Measurements from ENCODE around the gene SERPINB8.

GRCh38 chr18:63964908-63965307 lies 5.0 kb upstream of the SERPINB8 start:
- no peak for TF ChIP-seq CTCF (IDR thresholded peaks at IDR 0.05; ENCODE audit: poor library complexity)
- TF ChIP-seq EZH2 (IDR thresholded peaks at IDR 0.05; ENCODE audit: borderline replicate concordance) = no peak
- no peak for TF ChIP-seq EZH2phosphoT487 (IDR thresholded peaks at IDR 0.05; ENCODE audit: low read depth, severe bottlenecking, unreplicated experiment)

Data from hepatocyte (in vitro differentiated cells).